ENCODE measurements around the gene METRNL. TPM values are rescaled to one million over a fixed set of nuclear protein-coding genes. Genes with fewer than 3 reads are reported as not detected.

The METRNL gene
- total RNA-seq, 2 experiments from 2014 or later, result 16.9 to 23.3 TPM

DNA sequence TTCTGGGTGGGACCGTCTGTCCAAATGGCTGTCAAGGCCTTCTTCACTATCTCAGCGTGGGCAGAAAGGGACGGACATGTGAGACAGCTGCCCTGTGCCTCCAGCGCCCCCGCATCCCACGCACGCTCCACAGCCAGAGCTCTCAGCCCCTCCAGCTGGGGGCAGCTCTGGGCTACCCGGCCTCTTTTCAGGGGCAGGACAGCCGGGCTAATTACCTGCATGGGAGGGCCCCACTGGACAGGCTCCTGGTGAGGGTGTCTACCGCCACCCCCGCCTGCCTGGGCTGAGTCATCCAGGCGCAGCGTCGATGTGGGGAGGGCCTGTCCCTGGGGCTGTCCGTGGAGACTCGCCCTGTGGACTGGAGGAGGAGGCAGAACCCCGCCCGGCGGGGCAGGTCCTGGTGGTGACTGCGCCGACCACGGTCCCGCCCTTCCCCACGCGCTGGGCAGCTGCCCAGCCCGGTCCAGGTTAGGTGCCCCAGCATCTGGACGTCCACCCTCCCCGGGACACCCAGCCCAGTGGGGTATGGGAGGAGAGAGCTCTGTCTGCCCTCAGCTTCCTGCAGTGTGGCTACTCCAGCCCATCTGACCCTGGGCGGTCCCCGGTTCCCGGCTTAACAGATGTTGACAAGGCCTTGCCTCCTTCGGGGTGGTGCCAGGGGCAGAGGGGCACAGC lies 5.9 kb upstream of the METRNL start:
- ChIA-PET CTCF (ENCODE audit: unreplicated experiment) (no interaction called here), POLR2A (no interaction called here)
- TF ChIP-seq CTCF (conservative IDR thresholded peaks at IDR 0.05; ENCODE audit: low read length) (no peak), EZH2phosphoT487 (IDR thresholded peaks at IDR 0.05; ENCODE audit: borderline replicate concordance, low read depth, low read length) (no peak)
- H3K27ac ChIP-seq (ENCODE audit: low read depth, low read length, poor library complexity, severe bottlenecking), result no peak overlapping the region
- H3K4me3 ChIP-seq (ENCODE audit: low read depth, low read length, poor library complexity, severe bottlenecking), result no peak overlapping the region
- H3K9me2 ChIP-seq (ENCODE audit: insufficient read depth, low read length), result no peaks in the 10 kb centered on the region
- no peak for DNase-seq (ENCODE audit: low spot score)
- intact Hi-C loops (cut with micrococcal nuclease; ENCODE audit: unreplicated experiment), result no loop called here
- H2AFZ ChIP-seq (ENCODE audit: low read length), result no peak overlapping the region
- no peaks in the 10 kb centered on the region for H3K36me3 ChIP-seq (ENCODE audit: insufficient read depth, low read length)
- no peaks in the 10 kb centered on the region for H4K20me1 ChIP-seq (ENCODE audit: insufficient read depth, low read length)
- no peak overlapping the region for H3K4me2 ChIP-seq (ENCODE audit: low read length)
- no peaks in the 10 kb centered on the region for H3K79me2 ChIP-seq (ENCODE audit: insufficient read depth, low read depth, low read length)
- no peaks in the 10 kb centered on the region for H3K9me3 ChIP-seq (ENCODE audit: low read length)
- peaks cover 19% of the 10 kb centered on the region for H3K4me1 ChIP-seq (ENCODE audit: insufficient read depth, low read length, poor library complexity, severe bottlenecking)
- no TSS peak for BruUV-seq (replicated peaks)

GRCh38 chr17:83074486-83075223 lies 4.8 kb upstream of the METRNL start:
- CTCF ChIA-PET (ENCODE audit: unreplicated experiment), result no interaction called here
- TF ChIP-seq EZH2phosphoT487 (IDR thresholded peaks at IDR 0.05; ENCODE audit: borderline replicate concordance, low read depth, low read length) (no peak), CTCF (conservative IDR thresholded peaks at IDR 0.05; ENCODE audit: low read length) (no peak)
- H3K9me3 ChIP-seq (ENCODE audit: low read length), result no peaks in the 10 kb centered on the region

More at GRCh38 chr17:83074486-83075223, 4.8 kb upstream of the METRNL start:
- no peaks in the 10 kb centered on the region for H4K20me1 ChIP-seq (ENCODE audit: insufficient read depth, low read length)
- intact Hi-C loops (cut with micrococcal nuclease; ENCODE audit: unreplicated experiment), result no loop called here
- POLR2A ChIA-PET, result no interaction called here
- H3K79me2 ChIP-seq (ENCODE audit: insufficient read depth, low read depth, low read length), result no peaks in the 10 kb centered on the region
- peaks cover 24% of the 10 kb centered on the region for H3K4me1 ChIP-seq (ENCODE audit: insufficient read depth, low read length, poor library complexity, severe bottlenecking)
- H3K4me2 ChIP-seq (ENCODE audit: low read length), result no peak overlapping the region
- H3K27ac ChIP-seq (ENCODE audit: low read depth, low read length, poor library complexity, severe bottlenecking), result no peak overlapping the region
- H3K4me3 ChIP-seq (ENCODE audit: low read depth, low read length, poor library complexity, severe bottlenecking), result no peak overlapping the region
- H2AFZ ChIP-seq (ENCODE audit: low read length), result no peak overlapping the region
- no peaks in the 10 kb centered on the region for H3K9me2 ChIP-seq (ENCODE audit: insufficient read depth, low read length)
- H3K36me3 ChIP-seq (ENCODE audit: insufficient read depth, low read length), result no peaks in the 10 kb centered on the region
- BruUV-seq (replicated peaks), result no TSS peak
- DNase-seq (ENCODE audit: low spot score), result no peak

Measured in OCI-LY7 (cell line).